OCI-LY7 (cell line): ENCODE data around the gene TPRN. TPM values are rescaled to one million over a fixed set of nuclear protein-coding genes. Genes with fewer than 3 reads are reported as not detected.

Experiments used
- BruUV-seq: library from RNA; stranded (reverse); fragments of 400-500 nt; replicated peaks from 2 replicates; lab custom pipeline; 2021; lab: Mats Ljungman, UMichigan
- CTCF ChIA-PET: fragments of 300-600 bp; sonication (Branson Sonifier 250); formaldehyde crosslinking; loops from one replicate; lab custom pipeline; 2022; ENCODE audit warnings: antibody characterized with exemption; ENCODE audit not compliant: unreplicated experiment; lab: Charles Lee
- POLR2A ChIA-PET: fragments of 300-600 bp; sonication (Branson Sonifier 250); formaldehyde crosslinking; loops from one replicate; lab custom pipeline; 2022; ENCODE audit warnings: antibody characterized with exemption; lab: Charles Lee
- DNase-seq: peaks from one replicate; pipeline ENCODE4 v3.0.0-alpha.2; 2015; ENCODE audit warnings: low spot score
- H2AFZ ChIP-seq: fragments of 200-600 bp; sonication (generic), shearing (Covaris generic); 2 replicates; pipeline ENCODE4 v1.6.1; 2014; ENCODE audit warnings: mild to moderate bottlenecking, antibody characterized with exemption, low read length, moderate library complexity
- H3K27ac ChIP-seq: fragments of 200-600 bp; sonication (generic); 2 replicates; pipeline ENCODE4 v1.5.1; 2014; ENCODE audit warnings: mixed run types, low read depth, mild to moderate bottlenecking, moderate library complexity, low read length, inconsistent platforms; ENCODE audit not compliant: poor library complexity, severe bottlenecking
- H3K36me3 ChIP-seq: fragments of 200-600 bp; sonication (generic); 2 replicates; pipeline ENCODE4 v1.6.1; 2014; ENCODE audit warnings: mild to moderate bottlenecking, antibody characterized with exemption, low read length, moderate library complexity, mixed read lengths; ENCODE audit not compliant: insufficient read depth
- H3K4me1 ChIP-seq: fragments of 200-600 bp; sonication (generic); 2 replicates; pipeline ENCODE4 v1.5.1; 2014; ENCODE audit warnings: mild to moderate bottlenecking, low read length; ENCODE audit not compliant: insufficient read depth, poor library complexity, severe bottlenecking
- H3K4me2 ChIP-seq: fragments of 200-600 bp; sonication (generic); 2 replicates; pipeline ENCODE4 v1.6.1; 2014; ENCODE audit warnings: mild to moderate bottlenecking, low read length
- H3K4me3 ChIP-seq: fragments of 200-600 bp; sonication (generic); 2 replicates; pipeline ENCODE4 v1.5.1; 2014; ENCODE audit warnings: mild to moderate bottlenecking, low read depth, low read length; ENCODE audit not compliant: poor library complexity, severe bottlenecking
- H3K79me2 ChIP-seq: fragments of 200-600 bp; sonication (generic); 2 replicates; pipeline ENCODE4 v1.6.1; 2016; ENCODE audit warnings: low read depth, mild to moderate bottlenecking, low read length, moderate library complexity, mixed read lengths; ENCODE audit not compliant: insufficient read depth
- H3K9me2 ChIP-seq: fragments of 200-600 bp; sonication (generic); 2 replicates; pipeline ENCODE4 v1.6.1; 2016; ENCODE audit warnings: mild to moderate bottlenecking, low read length, mixed read lengths; ENCODE audit not compliant: insufficient read depth
- H3K9me3 ChIP-seq: fragments of 200-600 bp; sonication (generic); 2 replicates; pipeline ENCODE4 v1.6.1; 2014; ENCODE audit warnings: mild to moderate bottlenecking, mixed run types, low read length, mixed read lengths
- H4K20me1 ChIP-seq: fragments of 200-600 bp; sonication (generic); 2 replicates; pipeline ENCODE4 v1.6.1; 2014; ENCODE audit warnings: mild to moderate bottlenecking, antibody characterized with exemption, low read length, moderate library complexity, mixed read lengths; ENCODE audit not compliant: insufficient read depth
- EZH2phosphoT487 ChIP-seq: fragments of 200-600 bp; sonication (generic); IDR thresholded peaks from 2 replicates; pipeline ENCODE4 v1.6.1; 2018; ENCODE audit warnings: low read depth, borderline replicate concordance, mild to moderate bottlenecking, mixed run types, antibody characterized with exemption, low read length, moderate library complexity, mixed read lengths
- intact Hi-C: fragments of 100-400 bp; cut with micrococcal nuclease; formaldehyde crosslinking; loops from one replicate; pipeline ENCODE4 v1.10.0; 2022; ENCODE audit not compliant: unreplicated experiment
- total RNA-seq, 2 experiments: library from RNA; depleted of rRNA in 1 of 2; stranded (reverse); fragments of >200 nt in 1 of 2; shearing (Covaris generic) in 1 of 2; gene quantifications; 2 replicates each; pipeline ENCODE4 v1.2.3, GENCODE V29; 2014 to 2022
- TF ChIP-seq, protein P1 (sequence below): fragments of 200-600 bp; sonication (generic); conservative IDR thresholded peaks from 2 replicates; pipeline ENCODE4 v1.5.1; 2014; ENCODE audit warnings: mild to moderate bottlenecking, antibody characterized with exemption, low read length, moderate library complexity, mixed read lengths

TPRN gene
- total RNA-seq, 2 experiments from 2014 or later: 9.0 to 15.9 TPM

DNA sequence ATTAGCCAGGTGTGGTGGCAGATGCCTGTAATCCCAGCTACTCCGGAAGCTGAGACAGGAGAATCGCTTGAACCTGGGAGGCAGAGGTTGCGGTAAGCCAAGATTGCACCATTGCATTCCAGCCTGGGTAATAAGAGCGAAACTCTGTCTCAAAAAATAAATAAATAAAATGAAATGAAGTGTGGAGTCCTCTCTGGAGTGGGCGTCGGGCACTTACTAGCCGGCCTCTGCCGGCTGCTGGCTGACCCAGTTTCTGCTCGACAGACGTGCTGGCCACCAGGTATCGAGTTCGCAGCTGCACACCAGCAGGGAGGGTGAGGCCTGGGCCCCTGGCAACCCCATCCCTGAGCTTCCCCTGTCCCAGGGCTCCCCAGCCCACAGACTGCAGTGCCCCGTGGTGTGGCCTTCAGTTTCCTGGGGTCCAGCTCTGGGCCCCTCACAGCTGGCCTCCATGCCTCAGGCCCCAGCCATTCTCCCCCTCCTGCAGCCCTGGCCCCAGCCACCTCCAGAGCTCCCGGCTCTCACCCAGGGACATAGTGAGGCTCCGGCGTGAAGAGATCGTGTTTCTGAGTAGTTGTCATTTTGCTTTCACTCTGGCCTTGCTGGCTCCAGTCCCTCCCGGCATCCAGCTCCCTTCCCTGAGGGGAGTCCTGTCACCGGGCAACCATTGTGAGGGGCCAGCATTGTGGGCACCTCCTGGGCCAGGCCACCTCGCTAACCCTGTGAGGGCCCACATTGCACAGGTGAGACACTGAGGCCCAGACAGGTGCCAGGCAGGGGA lies 46.8 kb upstream of the TPRN start:
- BruUV-seq: no TSS peak
- peaks cover 38% of the 10 kb centered on the region for H3K4me1 ChIP-seq
- DNase-seq: no peak
- no peak for TF ChIP-seq EZH2phosphoT487
- TF ChIP-seq, protein P1, sequence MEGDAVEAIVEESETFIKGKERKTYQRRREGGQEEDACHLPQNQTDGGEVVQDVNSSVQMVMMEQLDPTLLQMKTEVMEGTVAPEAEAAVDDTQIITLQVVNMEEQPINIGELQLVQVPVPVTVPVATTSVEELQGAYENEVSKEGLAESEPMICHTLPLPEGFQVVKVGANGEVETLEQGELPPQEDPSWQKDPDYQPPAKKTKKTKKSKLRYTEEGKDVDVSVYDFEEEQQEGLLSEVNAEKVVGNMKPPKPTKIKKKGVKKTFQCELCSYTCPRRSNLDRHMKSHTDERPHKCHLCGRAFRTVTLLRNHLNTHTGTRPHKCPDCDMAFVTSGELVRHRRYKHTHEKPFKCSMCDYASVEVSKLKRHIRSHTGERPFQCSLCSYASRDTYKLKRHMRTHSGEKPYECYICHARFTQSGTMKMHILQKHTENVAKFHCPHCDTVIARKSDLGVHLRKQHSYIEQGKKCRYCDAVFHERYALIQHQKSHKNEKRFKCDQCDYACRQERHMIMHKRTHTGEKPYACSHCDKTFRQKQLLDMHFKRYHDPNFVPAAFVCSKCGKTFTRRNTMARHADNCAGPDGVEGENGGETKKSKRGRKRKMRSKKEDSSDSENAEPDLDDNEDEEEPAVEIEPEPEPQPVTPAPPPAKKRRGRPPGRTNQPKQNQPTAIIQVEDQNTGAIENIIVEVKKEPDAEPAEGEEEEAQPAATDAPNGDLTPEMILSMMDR: no peak
- no peaks in the 10 kb centered on the region for H3K9me3 ChIP-seq
- ChIA-PET POLR2A (interaction anchor here (0.6 kb wide), 1 partner anchor 160 kb away, joined by 3 read pairs; no protein-coding TSS in a partner anchor), CTCF (no interaction called here)
- no peak overlapping the region for H2AFZ ChIP-seq
- H3K36me3 ChIP-seq: peaks cover 19% of the 10 kb centered on the region
- no peak overlapping the region for H3K27ac ChIP-seq
- H3K4me3 ChIP-seq: no peak overlapping the region
- peaks cover 7% of the 10 kb centered on the region for H4K20me1 ChIP-seq
- intact Hi-C loops: no loop called here
- H3K79me2 ChIP-seq: peaks cover 9% of the 10 kb centered on the region
- H3K9me2 ChIP-seq: no peaks in the 10 kb centered on the region
- H3K4me2 ChIP-seq: no peak overlapping the region

DNA sequence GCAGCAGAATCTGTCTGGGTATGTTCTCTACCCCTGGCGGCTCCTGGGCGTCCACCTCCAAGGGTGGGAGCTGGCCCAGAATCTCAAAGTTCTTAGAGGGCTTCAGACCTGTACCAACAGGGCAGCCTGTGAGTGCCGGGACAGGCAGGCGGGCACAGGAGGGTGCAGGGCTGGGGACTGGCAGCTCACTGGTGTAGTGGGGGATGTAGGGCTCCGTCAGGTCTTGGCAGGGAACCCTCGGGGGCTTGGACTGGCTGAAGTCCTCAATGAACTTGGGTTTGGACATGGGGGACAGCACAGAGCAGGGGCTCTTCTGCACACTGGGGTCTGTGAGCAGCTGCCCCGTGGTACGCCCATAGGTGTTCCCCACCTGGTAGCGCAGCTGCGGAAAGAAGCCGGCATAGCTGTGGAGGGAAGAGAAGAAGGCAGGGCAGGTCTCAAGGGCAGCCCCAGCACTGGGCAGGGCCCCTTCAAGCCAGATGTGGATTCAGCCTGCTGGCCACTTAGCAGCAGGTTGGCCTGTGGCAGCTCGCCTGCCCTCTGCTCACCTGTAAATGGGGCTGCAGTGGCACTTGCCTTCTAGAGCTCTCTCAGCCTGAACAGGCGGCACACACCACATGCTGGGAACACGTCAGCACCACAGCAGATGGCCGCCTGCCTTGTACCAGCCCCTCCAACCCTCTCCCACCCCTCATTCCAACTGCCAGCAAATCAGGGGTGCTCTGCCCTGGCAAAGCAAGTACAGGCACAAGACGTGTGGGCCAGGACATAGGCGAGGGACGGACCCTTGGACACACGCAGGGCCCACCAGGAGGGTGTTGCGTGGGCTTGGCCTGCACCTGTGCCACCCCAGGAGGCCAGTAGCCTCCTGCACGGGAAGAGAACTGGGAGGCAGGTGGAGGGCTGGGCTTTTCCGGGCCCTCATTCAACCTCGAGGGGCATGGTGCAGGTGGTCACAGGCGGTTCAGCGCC lies 45.2 kb upstream of the TPRN start:
- Histone ChIP-seq H3K36me3 (peaks cover 28% of the 10 kb centered on the region), H3K79me2 (peaks cover 17% of the 10 kb centered on the region), H3K9me2 (no peaks in the 10 kb centered on the region), H3K27ac (no peak overlapping the region), H4K20me1 (peaks cover 14% of the 10 kb centered on the region), H3K4me2 (no peak overlapping the region), H2AFZ (no peak overlapping the region), H3K9me3 (no peaks in the 10 kb centered on the region), H3K4me3 (no peak overlapping the region), H3K4me1 (peaks cover 36% of the 10 kb centered on the region)
- CTCF ChIA-PET: no interaction called here
- POLR2A ChIA-PET: no interaction called here
- TF ChIP-seq, protein P1: no peak
- TF ChIP-seq EZH2phosphoT487: no peak
- BruUV-seq: no TSS peak
- intact Hi-C loops: no loop called here
- no peak for DNase-seq
